OCI-LY3 (cell line): Measurements from ENCODE around the gene RNF149.

Experiments
- CTCF ChIP-seq: fragments of 200-600, 300-600 bp; sonication (generic); IDR thresholded peaks from 2 replicates; pipeline ENCODE4 v1.5.1; 2014; ENCODE audit warnings: antibody characterized with exemption, low read length, low read depth
- EZH2phosphoT487 ChIP-seq: fragments of 200-600 bp; shearing (Covaris generic); IDR thresholded peaks from 2 replicates; pipeline ENCODE4 v1.6.1; 2018; ENCODE audit warnings: antibody characterized with exemption, mixed run types, low read depth

GRCh38 chr2:101287303-101287702 is 21.2 kb downstream of the RNF149 start:
- no peak for TF ChIP-seq CTCF
- TF ChIP-seq EZH2phosphoT487, result no peak
